Peyer's patch (tissue), 4 donors: ENCODE results near the gene RPEL1. TPM values are rescaled to one million over a fixed set of nuclear protein-coding genes. Genes with fewer than 3 reads are reported as not detected.

Source experiments
- DNase-seq, 3 donors: peaks; one replicate each; pipeline ENCODE4 v3.0.0-alpha.2; 2017 to 2019
- H3K27ac ChIP-seq, 4 donors: fragments of 200-600 bp; sonication (generic); one replicate each; pipeline ENCODE4 v1.5.1; 2016 to 2019
- H3K27me3 ChIP-seq, 2 donors: fragments of 200-600 bp; sonication (generic); one replicate each; pipeline ENCODE4 v1.5.1; 2019
- H3K36me3 ChIP-seq, 3 donors: fragments of 200-600 bp; sonication (generic); one replicate each; pipeline ENCODE4 v1.5.1; 2016 to 2019
- H3K4me1 ChIP-seq, 4 donors: fragments of 200-600 bp; sonication (generic); one replicate each; pipeline ENCODE4 v1.5.1; 2016 to 2019
- H3K4me3 ChIP-seq, 4 donors: fragments of 200-600 bp; sonication (generic); 1 replicate in 3 of 4; 2 replicates in 1 of 4; pipeline ENCODE4 v1.5.1; 2016 to 2019; ENCODE audit warnings: mild to moderate bottlenecking in 1 of 4
- H3K9me3 ChIP-seq, 4 donors: fragments of 200-600 bp; sonication (generic); one replicate each; pipeline ENCODE4 v1.5.1; 2016 to 2019; ENCODE audit warnings: mild to moderate bottlenecking in 1 of 4
- CTCF ChIP-seq, 6 experiments: fragments of 450-650 bp in 4 of 6; fragments of 200-600 bp in 2 of 6; sonication (generic) in 1 of 6; IDR thresholded peaks; one replicate each; pipeline ENCODE4 v1.5.1; 2017 to 2019; ENCODE audit warnings: antibody characterized with exemption in 6 of 6, mild to moderate bottlenecking in 3 of 6, moderate library complexity in 1 of 6
- POLR2A ChIP-seq, 2 donors: fragments of 450-650 bp; IDR thresholded peaks; one replicate each; pipeline ENCODE4 v1.5.1; 2017; ENCODE audit warnings: antibody characterized with exemption in 2 of 2, mild to moderate bottlenecking in 2 of 2, moderate library complexity in 2 of 2
- total RNA-seq, 4 donors: library from RNA; depleted of rRNA; stranded (reverse); fragments of >200 nt; gene quantifications; one replicate each; pipeline ENCODE4 v1.1.0, GENCODE V29; 2016

Gene RPEL1
- total RNA-seq, 4 donors from 2014 or later = 0.40 to 0.88 TPM; not detected in 2

GRCh38 chr10:103280031-103280430, 34.3 kb downstream of the RPEL1 start:
- TF ChIP-seq CTCF (IDR thresholded peaks at IDR 0.05) = no peak
- no peak for TF ChIP-seq POLR2A (IDR thresholded peaks at IDR 0.05)
- H3K4me3 ChIP-seq = no peak overlapping the region
- no peak overlapping the region for H3K27ac ChIP-seq
- H3K27me3 ChIP-seq = peaks cover 0 to 28% of the 10 kb centered on the region in 2 donors
- no peaks in the 10 kb centered on the region for H3K9me3 ChIP-seq
- DNase-seq = no peak
- H3K4me1 ChIP-seq = peaks cover 0 to 17% (median 4%) of the 10 kb centered on the region in 4 donors
- no peaks in the 10 kb centered on the region for H3K36me3 ChIP-seq

- no peaks in the 10 kb centered on the region for H3K9me3 ChIP-seq
- no peak overlapping the region for H3K4me3 ChIP-seq
- no peak for DNase-seq
- H3K4me1 ChIP-seq = peaks cover 0 to 17% (median 4%) of the 10 kb centered on the region in 4 donors
- TF ChIP-seq POLR2A (IDR thresholded peaks at IDR 0.05) (no peak), CTCF (IDR thresholded peaks at IDR 0.05) (no peak)
- H3K36me3 ChIP-seq = no peaks in the 10 kb centered on the region
- peaks cover 0 to 28% of the 10 kb centered on the region in 2 donors for H3K27me3 ChIP-seq
- H3K27ac ChIP-seq = no peak overlapping the region
These were observed 34.8 kb downstream of the RPEL1 start for GRCh38 chr10:103280506-103280905.

- peaks cover 0 to 19% of the 10 kb centered on the region in 2 donors for H3K27me3 ChIP-seq
- no peak overlapping the region for H3K4me3 ChIP-seq
- no peak overlapping the region for H3K27ac ChIP-seq
- no peaks in the 10 kb centered on the region for H3K36me3 ChIP-seq
- no peak for DNase-seq
- H3K9me3 ChIP-seq = no peaks in the 10 kb centered on the region
- TF ChIP-seq POLR2A (IDR thresholded peaks at IDR 0.05) (no peak), CTCF (IDR thresholded peaks at IDR 0.05) (no peak)
- H3K4me1 ChIP-seq = peaks cover 0 to 14% (median 4%) of the 10 kb centered on the region in 4 donors
These were observed 36.1 kb downstream of the RPEL1 start for GRCh38 chr10:103281753-103282152.

GRCh38 chr10:103282961-103283360, 37.3 kb downstream of the RPEL1 start:
- DNase-seq = no peak
- TF ChIP-seq POLR2A (IDR thresholded peaks at IDR 0.05) = no peak
- TF ChIP-seq CTCF (IDR thresholded peaks at IDR 0.05) = no peak
- Histone ChIP-seq H3K4me3 (no peak overlapping the region), H3K4me1 (peaks cover 0 to 2% (median 0%) of the 10 kb centered on the region in 4 donors), H3K9me3 (no peaks in the 10 kb centered on the region), H3K27me3 (peaks cover 0 to 7% of the 10 kb centered on the region in 2 donors), H3K27ac (no peak overlapping the region), H3K36me3 (no peaks in the 10 kb centered on the region)

- Histone ChIP-seq H3K27me3 (no peaks in the 10 kb centered on the region), H3K36me3 (no peaks in the 10 kb centered on the region), H3K9me3 (no peaks in the 10 kb centered on the region), H3K4me1 (no peaks in the 10 kb centered on the region), H3K4me3 (no peak overlapping the region), H3K27ac (no peak overlapping the region)
- no peak for TF ChIP-seq POLR2A (IDR thresholded peaks at IDR 0.05)
- no peak for TF ChIP-seq CTCF (IDR thresholded peaks at IDR 0.05)
- no peak for DNase-seq
These were observed 38.5 kb downstream of the RPEL1 start for GRCh38 chr10:103284170-103284569.

GRCh38 chr10:103287992-103288391, 42.3 kb downstream of the RPEL1 start:
- no peaks in the 10 kb centered on the region for H3K27me3 ChIP-seq
- H3K9me3 ChIP-seq = no peaks in the 10 kb centered on the region
- H3K4me3 ChIP-seq = no peak overlapping the region
- DNase-seq = no peak
- H3K4me1 ChIP-seq = no peaks in the 10 kb centered on the region
- no peak for TF ChIP-seq POLR2A (IDR thresholded peaks at IDR 0.05)
- no peak for TF ChIP-seq CTCF (IDR thresholded peaks at IDR 0.05)
- H3K36me3 ChIP-seq = no peaks in the 10 kb centered on the region
- H3K27ac ChIP-seq = no peak overlapping the region
